ENCODE measurements around the gene EPHA8. TPM values are rescaled to one million over a fixed set of nuclear protein-coding genes. Genes with fewer than 3 reads are reported as not detected.

Gene EPHA8
- total and polyA plus RNA-seq, 9 of the 15 experiments (the other 6 are each of a cell fraction or from before 2014, with no cell fraction given): not detected

- Histone ChIP-seq H3K4me2 (ENCODE audit: insufficient read depth, low read length) (no peak overlapping the region), H3K9me1 (ENCODE audit: control insufficient read depth, insufficient read depth, low read length) (no peaks in the 10 kb centered on the region), H3K4me1 (replicated peaks in 1 of 2; ENCODE audit: control insufficient read depth in 2 of 2, insufficient read depth in 2 of 2, low read length in 2 of 2) (peaks cover 0 to 7% of the 10 kb centered on the region in 2 experiments; a peak in 2 of 5 replicates), H3K9ac (ENCODE audit: insufficient read depth in 1 of 2, low read depth in 2 of 2, low read length in 2 of 2) (no peak overlapping the region), H4K20me1 (replicated peaks; ENCODE audit: control insufficient read depth, insufficient read depth, low read length) (peaks cover 22% of the 10 kb centered on the region), H3K9me3 (replicated peaks; ENCODE audit: control insufficient read depth, insufficient read depth, low read depth, low read length) (no peaks in the 10 kb centered on the region), H2AFZ (ENCODE audit: low read depth, low read length) (no peak overlapping the region), H3K27me3 (ENCODE audit: control insufficient read depth in 2 of 2, insufficient read depth in 2 of 2, low read length in 2 of 2) (peaks cover 27 to 61% of the 10 kb centered on the region in 2 experiments; a peak in 4 of 5 replicates), H3K4me3 (no peak overlapping the region), H3K36me3 (ENCODE audit: control insufficient read depth, insufficient read depth, low read length) (no peaks in the 10 kb centered on the region), H3K27ac (ENCODE audit: extremely low read depth, low read depth, low read length) (no peak overlapping the region), H3K79me2 (ENCODE audit: control insufficient read depth, insufficient read depth, low read length) (no peaks in the 10 kb centered on the region)
- no peak for FAIRE-seq
- 0% methylated on average over 2 of the region's 2 CpGs for WGBS (ENCODE audit: insufficient coverage, low coverage, missing lambda C conversion rate)
- intact Hi-C loops (cut with micrococcal nuclease): no loop called here
- in situ Hi-C loops (cut with MboI): no loop called here
- POLR2A ChIA-PET: interaction anchor here (0.7 to 1.1 kb wide), 3 partner anchors 8 to 926 kb away, joined by 3 to 4 read pairs (median 3); no protein-coding TSS in a partner anchor
- no TSS peak for BruUV-seq (replicated peaks)
- no peak for ATAC-seq
- TF ChIP-seq ZZZ3 (IDR thresholded peaks at IDR 0.05): no peak
- TF ChIP-seq ZNF507 (tag; conservative IDR thresholded peaks at IDR 0.05): no peak
- no peak for TF ChIP-seq ZNF436 (CRISPR knock-in tag; IDR thresholded peaks at IDR 0.05)
- no peak for TF ChIP-seq HDAC6 (IDR thresholded peaks at IDR 0.05; ENCODE audit: low read depth, low read length)
- TF ChIP-seq TCF7L2 (IDR thresholded peaks at IDR 0.05; ENCODE audit: low read depth, low read length): no peak
- no peak for TF ChIP-seq SIX5 (IDR thresholded peaks at IDR 0.05; ENCODE audit: borderline replicate concordance in 1 of 2, insufficient read depth in 1 of 2, low read depth in 1 of 2, low read length in 2 of 2)
- TF ChIP-seq HNRNPL (IDR thresholded peaks at IDR 0.05; ENCODE audit: low read depth, low read length): no peak
- TF ChIP-seq ZNF551 (CRISPR knock-in tag; IDR thresholded peaks at IDR 0.05): no peak
- no peak for TF ChIP-seq SRSF3 (IDR thresholded peaks at IDR 0.05; ENCODE audit: insufficient read depth, low read length)
- no peak for TF ChIP-seq ZNF717 (CRISPR knock-in tag; IDR thresholded peaks at IDR 0.05)
- no peak for TF ChIP-seq NFYB (IDR thresholded peaks at IDR 0.05; ENCODE audit: extremely low read depth, insufficient read length)
- CTCF ChIA-PET (ENCODE audit: low intra/inter-chr PET ratio): no interaction called here
- DNase-seq (ENCODE audit: extremely low read depth in 1 of 4, low spot score in 3 of 4): no peak
These were observed 52.6 kb downstream of the EPHA8 start for GRCh38 chr1:22615886-22616285.

Measured in K562 (cell line).